Measurements from ENCODE around the gene PDE4D. TPM values are rescaled to one million over a fixed set of nuclear protein-coding genes. Genes with fewer than 3 reads are reported as not detected.

Gene PDE4D
- total RNA-seq, 1 donor from 2014 or later: 14.2 TPM

GRCh38 chr5:59151162-59151889, 742.2 kb downstream of the PDE4D start:
- FAIRE-seq (no peak), DNase-seq (ENCODE audit: low read depth) (no peak)
- Mint-ChIP-seq H3K27me3 (ENCODE audit: low read depth, unreplicated experiment) (no peaks in the 10 kb centered on the region), H3K4me1 (ENCODE audit: low read depth, unreplicated experiment) (no peaks in the 10 kb centered on the region), H3K27ac (ENCODE audit: unreplicated experiment) (no peak overlapping the region), H3K4me3 (ENCODE audit: unreplicated experiment) (no peak overlapping the region), H3K36me3 (ENCODE audit: low read depth, unreplicated experiment) (no peaks in the 10 kb centered on the region), H3K9me3 (ENCODE audit: unreplicated experiment) (peaks cover 3% of the 10 kb centered on the region)
- H3K36me3 ChIP-seq (ENCODE audit: insufficient read depth, low read length): no peaks in the 10 kb centered on the region
- no peaks in the 10 kb centered on the region for H3K9me3 ChIP-seq (ENCODE audit: insufficient read depth, low read depth, low read length)
- H3K27me3 ChIP-seq (ENCODE audit: insufficient read depth, low read length): no peaks in the 10 kb centered on the region
- TF ChIP-seq EZH2 (IDR thresholded peaks at IDR 0.05; ENCODE audit: insufficient read depth, low read length): no peak
- TF ChIP-seq, protein P1, sequence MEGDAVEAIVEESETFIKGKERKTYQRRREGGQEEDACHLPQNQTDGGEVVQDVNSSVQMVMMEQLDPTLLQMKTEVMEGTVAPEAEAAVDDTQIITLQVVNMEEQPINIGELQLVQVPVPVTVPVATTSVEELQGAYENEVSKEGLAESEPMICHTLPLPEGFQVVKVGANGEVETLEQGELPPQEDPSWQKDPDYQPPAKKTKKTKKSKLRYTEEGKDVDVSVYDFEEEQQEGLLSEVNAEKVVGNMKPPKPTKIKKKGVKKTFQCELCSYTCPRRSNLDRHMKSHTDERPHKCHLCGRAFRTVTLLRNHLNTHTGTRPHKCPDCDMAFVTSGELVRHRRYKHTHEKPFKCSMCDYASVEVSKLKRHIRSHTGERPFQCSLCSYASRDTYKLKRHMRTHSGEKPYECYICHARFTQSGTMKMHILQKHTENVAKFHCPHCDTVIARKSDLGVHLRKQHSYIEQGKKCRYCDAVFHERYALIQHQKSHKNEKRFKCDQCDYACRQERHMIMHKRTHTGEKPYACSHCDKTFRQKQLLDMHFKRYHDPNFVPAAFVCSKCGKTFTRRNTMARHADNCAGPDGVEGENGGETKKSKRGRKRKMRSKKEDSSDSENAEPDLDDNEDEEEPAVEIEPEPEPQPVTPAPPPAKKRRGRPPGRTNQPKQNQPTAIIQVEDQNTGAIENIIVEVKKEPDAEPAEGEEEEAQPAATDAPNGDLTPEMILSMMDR (IDR thresholded peaks at IDR 0.05; ENCODE audit: insufficient read depth, low read depth, low read length): no peak
- H3K4me3 ChIP-seq (ENCODE audit: insufficient read depth, low read depth, low read length): no peak overlapping the region
- H4K20me1 ChIP-seq (ENCODE audit: insufficient read depth, low read length): no peaks in the 10 kb centered on the region
- no peak overlapping the region for H3K4me2 ChIP-seq (ENCODE audit: low read length)
- no peak overlapping the region for H3K9ac ChIP-seq (ENCODE audit: low read length)
- no peaks in the 10 kb centered on the region for H3K79me2 ChIP-seq (ENCODE audit: insufficient read depth, low read length)
- no peaks in the 10 kb centered on the region for H3K4me1 ChIP-seq (ENCODE audit: insufficient read depth, low read length)
- H2AFZ ChIP-seq (ENCODE audit: low read depth, low read length): no peak overlapping the region
- H3K27ac ChIP-seq (ENCODE audit: low read depth, low read length): no peak overlapping the region

DNA sequence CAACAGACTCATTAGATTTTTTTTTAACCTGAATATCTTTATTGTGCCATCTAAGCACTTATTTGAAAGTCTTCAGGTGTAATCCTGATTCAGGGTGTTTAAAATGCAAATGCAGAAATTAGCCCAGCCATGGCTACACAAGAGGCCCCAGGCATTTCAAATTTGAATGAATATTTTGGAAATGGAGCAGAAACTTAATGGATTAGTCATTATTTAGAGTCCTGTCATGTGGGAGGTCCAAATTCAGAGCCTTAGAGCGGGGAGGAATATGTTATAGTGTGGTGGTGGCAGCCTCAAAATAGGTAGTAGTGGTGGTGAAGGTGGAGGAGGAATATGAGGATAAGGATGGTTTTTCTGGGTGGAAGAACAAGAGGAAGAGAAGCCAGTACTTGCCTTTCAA, 743.7 kb downstream of the PDE4D start:
- Histone ChIP-seq H3K36me3 (ENCODE audit: insufficient read depth, low read length) (no peaks in the 10 kb centered on the region), H3K4me2 (ENCODE audit: low read length) (no peak overlapping the region), H3K79me2 (ENCODE audit: insufficient read depth, low read length) (no peaks in the 10 kb centered on the region), H2AFZ (ENCODE audit: low read depth, low read length) (no peak overlapping the region), H3K9ac (ENCODE audit: low read length) (no peak overlapping the region), H3K27me3 (ENCODE audit: insufficient read depth, low read length) (no peaks in the 10 kb centered on the region), H3K4me1 (ENCODE audit: insufficient read depth, low read length) (no peaks in the 10 kb centered on the region), H3K27ac (ENCODE audit: low read depth, low read length) (no peak overlapping the region), H3K4me3 (ENCODE audit: insufficient read depth, low read depth, low read length) (no peak overlapping the region), H4K20me1 (ENCODE audit: insufficient read depth, low read length) (no peaks in the 10 kb centered on the region), H3K9me3 (ENCODE audit: insufficient read depth, low read depth, low read length) (no peaks in the 10 kb centered on the region)
- Mint-ChIP-seq H3K4me3 (ENCODE audit: unreplicated experiment) (no peak overlapping the region), H3K9me3 (ENCODE audit: unreplicated experiment) (peaks cover 3% of the 10 kb centered on the region), H3K27ac (ENCODE audit: unreplicated experiment) (peak overlapping the region; percentile 8), H3K36me3 (ENCODE audit: low read depth, unreplicated experiment) (no peaks in the 10 kb centered on the region), H3K27me3 (ENCODE audit: low read depth, unreplicated experiment) (no peaks in the 10 kb centered on the region), H3K4me1 (ENCODE audit: low read depth, unreplicated experiment) (no peaks in the 10 kb centered on the region)
- TF ChIP-seq, protein P1 (IDR thresholded peaks at IDR 0.05; ENCODE audit: insufficient read depth, low read depth, low read length): no peak
- no peak for TF ChIP-seq EZH2 (IDR thresholded peaks at IDR 0.05; ENCODE audit: insufficient read depth, low read length)
- no peak for DNase-seq (ENCODE audit: low read depth)
- no peak for FAIRE-seq

DNA sequence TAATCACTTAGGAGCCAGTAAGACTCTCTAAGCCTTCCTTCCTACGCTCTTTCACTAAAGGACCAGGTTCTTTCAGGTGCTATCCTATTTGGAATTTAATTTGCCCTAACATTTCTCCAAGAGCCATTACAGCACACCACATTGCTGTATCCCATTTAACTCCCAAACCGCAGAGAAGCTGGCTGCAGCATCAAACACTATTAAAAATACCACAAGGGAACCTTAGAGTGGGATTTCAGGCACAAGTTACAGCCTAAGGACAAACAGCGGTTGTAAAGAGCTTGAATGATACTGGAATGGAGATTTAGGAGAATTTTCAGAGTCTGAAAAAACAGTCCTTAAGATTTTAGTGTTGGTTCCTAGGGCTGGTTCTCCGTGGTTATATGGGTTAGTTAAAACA, 744.3 kb downstream of the PDE4D start:
- Histone ChIP-seq H2AFZ (ENCODE audit: low read depth, low read length) (no peak overlapping the region), H3K9ac (ENCODE audit: low read length) (no peak overlapping the region), H3K4me1 (ENCODE audit: insufficient read depth, low read length) (no peaks in the 10 kb centered on the region), H3K4me2 (ENCODE audit: low read length) (no peak overlapping the region), H3K79me2 (ENCODE audit: insufficient read depth, low read length) (no peaks in the 10 kb centered on the region), H3K9me3 (ENCODE audit: insufficient read depth, low read depth, low read length) (no peaks in the 10 kb centered on the region), H3K36me3 (ENCODE audit: insufficient read depth, low read length) (no peaks in the 10 kb centered on the region), H3K27ac (ENCODE audit: low read depth, low read length) (no peak overlapping the region), H4K20me1 (ENCODE audit: insufficient read depth, low read length) (no peaks in the 10 kb centered on the region), H3K27me3 (ENCODE audit: insufficient read depth, low read length) (no peaks in the 10 kb centered on the region), H3K4me3 (ENCODE audit: insufficient read depth, low read depth, low read length) (no peak overlapping the region)
- Mint-ChIP-seq H3K36me3 (ENCODE audit: low read depth, unreplicated experiment) (no peaks in the 10 kb centered on the region), H3K9me3 (ENCODE audit: unreplicated experiment) (peaks cover 3% of the 10 kb centered on the region), H3K4me3 (ENCODE audit: unreplicated experiment) (no peak overlapping the region), H3K27ac (ENCODE audit: unreplicated experiment) (no peak overlapping the region), H3K27me3 (ENCODE audit: low read depth, unreplicated experiment) (no peaks in the 10 kb centered on the region), H3K4me1 (ENCODE audit: low read depth, unreplicated experiment) (no peaks in the 10 kb centered on the region)
- no peak for DNase-seq (ENCODE audit: low read depth)
- FAIRE-seq: no peak
- TF ChIP-seq, protein P1 (IDR thresholded peaks at IDR 0.05; ENCODE audit: insufficient read depth, low read depth, low read length): no peak
- no peak for TF ChIP-seq EZH2 (IDR thresholded peaks at IDR 0.05; ENCODE audit: insufficient read depth, low read length)

Data from astrocyte (in vitro differentiated cells and primary cell).